SKM-1 treated with dmso at 0.1 percent for 144 hours (cell line): ENCODE measurements around the gene OR2W1.

Source experiments
- DNase-seq: peaks from one replicate; lab custom pipeline; 2025; ENCODE audit not compliant: unreplicated experiment; lab: John Stamatoyannopoulos, UW

The OR2W1 gene, protein sequence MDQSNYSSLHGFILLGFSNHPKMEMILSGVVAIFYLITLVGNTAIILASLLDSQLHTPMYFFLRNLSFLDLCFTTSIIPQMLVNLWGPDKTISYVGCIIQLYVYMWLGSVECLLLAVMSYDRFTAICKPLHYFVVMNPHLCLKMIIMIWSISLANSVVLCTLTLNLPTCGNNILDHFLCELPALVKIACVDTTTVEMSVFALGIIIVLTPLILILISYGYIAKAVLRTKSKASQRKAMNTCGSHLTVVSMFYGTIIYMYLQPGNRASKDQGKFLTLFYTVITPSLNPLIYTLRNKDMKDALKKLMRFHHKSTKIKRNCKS

GRCh38 chr6:29045075-29045474 is at the start of gene OR2W1:
Gene OR2W1 (minus strand): TSS chr6:29045175. CDS start chr6:29045175, 0 bp downstream.
- DNase-seq: no peak

- no peak for DNase-seq
Measured at GRCh38 chr6:29092957-29093356, 48.0 kb upstream of the OR2W1 start.

DNA sequence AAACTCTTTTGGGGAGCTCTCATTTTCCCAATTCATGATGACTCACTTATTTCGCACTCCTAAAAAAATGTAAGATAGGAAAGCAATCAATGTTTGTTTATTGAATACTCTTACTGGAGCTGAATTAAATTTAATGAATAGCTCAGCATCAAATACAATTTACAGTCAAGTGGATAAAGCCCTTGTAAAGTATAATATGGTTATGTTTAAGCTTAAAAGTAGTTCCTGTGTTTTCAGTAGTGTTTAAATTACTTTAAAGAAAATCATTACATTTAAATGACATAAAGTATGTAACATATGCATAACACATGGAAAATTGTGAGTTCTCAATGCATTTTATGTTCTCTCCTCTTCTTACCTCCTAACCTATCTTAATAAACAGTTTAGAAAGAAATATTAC is 42.2 kb upstream of the OR2W1 start, which contains the start of gene OR2B3:
TSS of gene OR2B3 (minus strand) at position 101 of the 400 bp plus-strand sequence. CDS start at position 36, 65 bp downstream.
- DNase-seq: no peak

DNA sequence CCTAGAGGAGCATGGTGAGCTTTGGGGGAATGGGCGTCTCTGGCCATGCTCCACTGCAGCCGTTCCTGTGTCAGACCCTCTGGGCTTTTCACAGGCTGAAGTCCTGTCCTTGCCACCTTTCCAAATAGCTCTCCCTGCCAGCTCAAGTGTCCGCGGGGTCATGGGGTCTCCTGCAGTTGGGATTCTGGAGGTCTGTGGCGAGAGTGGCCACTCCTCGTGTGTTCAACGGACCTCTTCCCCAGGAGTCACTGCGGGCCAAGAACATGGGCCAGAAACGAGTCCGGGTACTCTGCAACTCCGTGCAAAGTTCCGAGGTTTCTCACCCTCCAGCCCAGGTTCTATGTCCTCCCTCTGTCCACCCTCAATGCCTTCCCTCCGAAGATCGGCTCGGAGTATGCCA is 37.5 kb upstream of the OR2W1 start:
- DNase-seq: no peak

DNA sequence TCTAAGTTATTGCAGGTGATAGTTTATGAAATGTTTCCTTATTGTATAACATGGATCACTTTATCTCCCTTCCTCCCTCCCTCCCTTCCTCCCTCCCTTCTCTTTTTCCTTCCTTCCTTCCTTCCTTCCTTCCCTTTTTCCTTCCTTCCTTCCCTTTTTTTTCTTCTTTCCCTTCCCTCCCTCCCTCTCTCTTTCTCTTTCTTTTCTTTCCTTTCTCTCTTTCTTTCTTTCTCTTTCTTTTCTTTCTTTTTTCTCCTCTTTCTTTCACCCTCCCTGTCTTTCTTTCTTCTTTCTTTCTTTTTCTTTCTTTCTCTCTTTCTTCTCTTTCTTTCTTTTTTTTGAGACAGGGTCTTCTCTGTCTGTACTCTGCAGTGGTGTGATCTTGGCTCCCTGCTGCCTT is 36.3 kb upstream of the OR2W1 start:
- DNase-seq: no peak

DNA sequence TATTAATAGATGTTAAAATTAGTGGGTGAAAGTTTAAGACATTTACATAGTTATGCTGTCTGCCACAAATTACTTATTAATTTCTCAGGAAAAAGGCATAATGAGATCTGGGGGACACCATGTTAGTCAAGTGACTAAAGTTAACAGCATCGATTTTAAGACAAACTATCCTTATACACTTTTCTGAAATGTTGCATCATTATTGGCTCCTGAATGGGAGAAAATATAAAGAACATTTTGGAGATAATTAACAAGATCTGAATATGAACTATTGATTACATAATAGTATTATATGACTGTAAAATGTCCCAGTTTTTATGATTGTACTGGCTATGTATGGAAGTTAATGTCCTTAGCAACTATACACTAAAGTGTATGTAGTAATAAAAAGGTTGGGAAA is 34.2 kb upstream of the OR2W1 start:
- DNase-seq: no peak

DNA sequence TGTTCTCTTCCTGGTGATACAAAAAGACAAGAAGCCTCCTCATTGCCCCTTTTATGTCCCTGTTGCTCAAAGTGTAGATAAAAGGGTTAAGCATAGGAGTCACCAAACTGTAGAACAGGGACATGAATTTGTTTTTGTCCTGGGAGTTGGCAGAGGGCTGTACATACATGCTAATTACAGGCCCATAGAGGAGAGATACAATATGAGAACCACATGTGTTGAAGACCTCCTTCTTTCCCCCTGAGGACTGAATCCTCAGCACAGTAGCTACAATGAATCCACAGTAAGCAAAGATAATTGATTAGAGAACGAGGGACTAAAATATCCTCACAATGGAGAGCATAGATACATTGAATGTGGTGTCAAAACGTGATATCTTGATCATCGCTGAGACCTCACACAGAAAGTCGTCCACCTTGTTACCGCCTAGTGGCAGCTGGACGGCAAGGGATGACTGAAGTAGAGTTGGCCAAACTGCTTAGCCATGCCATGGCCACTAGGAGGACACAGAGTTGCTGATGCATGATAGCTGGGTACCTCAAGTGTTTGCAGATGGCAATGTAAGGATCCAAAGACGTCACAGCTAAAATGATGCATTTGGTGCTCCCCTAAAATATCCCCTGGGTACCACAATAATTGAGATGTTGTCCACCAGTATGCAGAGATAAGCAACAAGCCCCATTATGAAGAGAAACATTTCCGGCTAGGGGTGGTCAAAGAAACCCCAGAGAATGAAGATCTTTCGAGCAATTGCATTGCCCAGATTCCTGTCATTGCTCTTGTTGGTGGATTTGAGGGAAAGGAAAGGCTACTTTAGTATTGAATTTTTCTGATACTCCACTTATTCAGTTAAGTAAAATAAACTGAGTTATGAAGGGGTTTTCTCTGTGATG is 27.1 kb upstream of the OR2W1 start:
- peak; percentile 61 for DNase-seq

GRCh38 chr6:29051680-29052079 is 6.7 kb upstream of the OR2W1 start:
- DNase-seq: no peak

GRCh38 chr6:29035951-29036350 is 9.0 kb downstream of the OR2W1 start:
- no peak for DNase-seq

GRCh38 chr6:29028821-29029220 is 16.2 kb downstream of the OR2W1 start:
- DNase-seq: no peak

DNA sequence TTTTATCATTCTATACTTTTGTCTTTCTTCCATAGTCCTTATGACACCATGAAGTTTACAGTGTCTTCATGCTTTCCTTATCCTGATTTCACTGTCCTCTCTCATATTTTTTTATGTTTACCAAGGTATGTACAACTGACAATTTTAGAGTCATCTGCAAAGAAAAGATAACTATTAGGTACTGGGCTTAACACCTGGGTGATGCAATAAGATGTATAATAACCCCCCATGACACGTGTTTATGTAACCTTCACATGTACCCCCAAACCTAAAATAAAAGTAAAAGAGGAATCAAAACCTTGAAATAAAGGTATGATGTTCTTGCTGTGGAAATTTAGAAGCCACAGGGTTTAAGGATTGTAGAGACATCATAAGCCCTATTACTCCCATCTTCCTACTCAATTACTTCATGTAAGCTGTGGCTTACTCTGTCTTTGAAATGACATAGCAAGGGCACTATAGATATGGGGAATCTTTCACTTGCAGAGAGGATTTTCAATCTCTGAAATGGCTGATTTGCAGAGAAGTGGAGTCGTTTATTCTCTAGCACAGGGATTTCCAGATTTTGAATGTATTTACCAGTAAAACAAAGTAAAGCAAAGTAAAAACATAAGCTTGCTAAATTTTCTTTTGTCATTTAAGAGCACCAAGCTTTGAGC is 18.9 kb downstream of the OR2W1 start:
- no peak for DNase-seq

GRCh38 chr6:29021434-29021833 is 23.5 kb downstream of the OR2W1 start:
- no peak for DNase-seq

- no peak for DNase-seq
Measured at GRCh38 chr6:29019629-29020028, 25.3 kb downstream of the OR2W1 start.

- DNase-seq: no peak
Measured at GRCh38 chr6:29017428-29017802, 27.6 kb downstream of the OR2W1 start.

- DNase-seq: peak; percentile 73
Measured at GRCh38 chr6:29016559-29017427, 28.2 kb downstream of the OR2W1 start.

- DNase-seq: no peak
Measured at GRCh38 chr6:29014729-29015608, 30.0 kb downstream of the OR2W1 start.

- no peak for DNase-seq
Measured at GRCh38 chr6:29011276-29011734, 33.7 kb downstream of the OR2W1 start.

DNA sequence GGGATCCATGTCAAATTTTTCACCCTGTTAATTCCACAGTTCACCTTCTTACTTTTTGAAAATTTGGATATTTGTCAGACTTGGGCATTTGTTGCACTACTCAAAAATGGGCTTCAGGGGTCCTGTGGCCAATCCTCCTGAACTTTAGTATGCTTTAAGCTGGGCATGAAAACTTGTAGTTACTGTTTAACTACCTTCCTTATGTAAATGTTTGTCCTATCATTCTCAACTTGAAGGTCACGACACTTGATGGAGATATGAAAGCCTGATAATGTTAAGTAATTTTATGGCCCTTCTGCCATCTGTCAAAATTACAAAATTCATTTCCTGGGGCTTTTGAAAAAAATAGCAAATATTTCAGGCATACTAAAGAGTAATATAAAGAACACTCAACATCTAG is 35.6 kb downstream of the OR2W1 start:
- no peak for DNase-seq

GRCh38 chr6:29008089-29008488 is 36.9 kb downstream of the OR2W1 start:
- no peak for DNase-seq
